GM19043 (cell line): ENCODE data around the gene KNOP1.

Source experiments
- ATAC-seq: cut with Tn5 transposase; IDR thresholded peaks from one replicate; pipeline ENCODE4 v1.9.1; 2021; ENCODE audit warnings: low read depth; ENCODE audit not compliant: unreplicated experiment

Gene KNOP1

GRCh38 chr16:19708296-19709205, 9.5 kb downstream of the KNOP1 start:
- ATAC-seq, result no peak

DNA sequence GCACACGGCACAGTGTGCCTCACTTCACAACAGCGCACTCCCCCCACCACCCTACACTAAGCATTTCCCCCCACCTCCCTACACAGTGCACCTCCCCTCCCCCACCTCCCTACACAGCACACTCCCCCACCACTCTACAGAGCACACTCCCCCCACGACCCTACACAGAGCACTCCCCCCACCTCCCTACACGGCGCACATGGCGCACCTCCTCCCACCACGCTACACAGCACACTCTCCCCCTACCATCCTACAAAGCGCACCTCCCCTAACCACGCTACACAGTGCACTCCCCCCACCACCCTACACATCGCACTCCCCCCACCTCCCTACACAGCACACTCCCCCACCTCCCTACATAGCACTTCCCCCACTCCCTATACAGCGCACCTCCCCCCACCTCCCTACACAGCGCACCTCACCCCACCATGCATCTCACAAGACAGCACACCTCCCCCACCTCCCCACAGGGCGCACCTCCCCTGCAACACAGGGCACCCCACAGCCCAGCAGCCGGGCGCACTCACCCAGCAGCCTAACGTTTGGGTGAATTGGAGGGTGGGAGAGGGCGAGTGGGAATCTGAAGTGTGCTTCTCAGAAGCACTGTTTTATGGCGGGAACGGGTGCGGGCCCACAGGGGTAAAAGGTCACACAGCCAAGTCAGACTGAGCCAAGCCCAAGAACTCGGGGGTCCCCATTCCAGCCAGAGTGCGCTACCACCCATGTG, 10.3 kb downstream of the KNOP1 start:
- no peak for ATAC-seq

DNA sequence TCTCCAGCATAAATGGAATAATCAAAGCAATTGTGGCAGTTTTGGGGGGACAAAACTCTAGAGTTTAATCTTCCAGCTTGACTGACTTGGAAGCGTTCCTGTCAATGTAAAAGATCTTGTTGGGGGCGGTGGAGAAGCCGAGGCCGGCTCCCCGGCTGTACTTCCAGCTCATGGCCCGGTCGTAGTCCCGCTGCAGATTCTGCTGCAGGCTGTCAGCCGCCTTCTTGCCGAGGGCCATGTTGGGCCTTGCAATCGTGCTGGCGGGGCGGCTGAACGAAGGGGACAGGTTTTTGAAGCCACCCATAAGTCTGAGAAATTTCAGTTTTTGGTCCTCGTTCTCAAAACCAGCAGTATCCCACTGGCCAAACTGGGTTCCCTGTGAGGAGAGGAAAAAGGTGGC, 11.2 kb downstream of the KNOP1 start:
- no peak for ATAC-seq

DNA sequence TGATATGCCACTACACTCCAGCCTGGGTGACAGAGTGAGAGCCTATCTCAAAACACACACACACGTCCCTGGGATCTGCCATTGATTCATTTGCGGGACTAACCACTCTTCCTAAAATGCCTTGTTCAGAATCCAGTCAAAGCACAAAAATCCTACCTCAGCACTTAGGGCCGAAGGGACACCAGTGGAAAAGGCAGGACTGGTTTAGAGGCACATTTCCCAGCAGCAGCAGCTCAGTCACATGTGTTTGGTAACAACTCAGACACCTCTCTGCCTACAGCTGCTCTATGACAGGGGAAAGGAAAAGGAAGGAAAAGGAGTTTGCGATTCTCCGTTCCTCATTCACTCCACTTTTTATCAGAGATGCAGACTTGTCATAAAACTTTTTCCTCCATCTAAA, 12.2 kb downstream of the KNOP1 start:
- no peak for ATAC-seq

DNA sequence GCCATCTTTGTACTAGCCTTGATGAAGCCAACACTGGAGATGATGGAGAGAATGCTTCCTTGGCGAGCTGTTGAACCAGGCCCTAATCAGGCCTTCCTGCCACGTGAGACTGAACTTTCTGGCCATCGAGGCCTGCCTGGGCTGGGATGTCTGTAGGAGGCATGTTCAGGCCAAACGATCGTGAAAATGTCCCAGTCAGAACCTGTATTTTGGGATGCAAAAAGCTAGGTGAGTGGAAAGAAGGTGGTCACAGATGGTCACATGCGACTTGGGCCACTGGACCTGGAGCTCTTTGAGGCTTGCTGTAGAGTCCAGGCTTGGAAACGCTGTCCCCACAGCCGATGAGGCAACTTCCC, 12.9 kb downstream of the KNOP1 start:
- no peak for ATAC-seq

DNA sequence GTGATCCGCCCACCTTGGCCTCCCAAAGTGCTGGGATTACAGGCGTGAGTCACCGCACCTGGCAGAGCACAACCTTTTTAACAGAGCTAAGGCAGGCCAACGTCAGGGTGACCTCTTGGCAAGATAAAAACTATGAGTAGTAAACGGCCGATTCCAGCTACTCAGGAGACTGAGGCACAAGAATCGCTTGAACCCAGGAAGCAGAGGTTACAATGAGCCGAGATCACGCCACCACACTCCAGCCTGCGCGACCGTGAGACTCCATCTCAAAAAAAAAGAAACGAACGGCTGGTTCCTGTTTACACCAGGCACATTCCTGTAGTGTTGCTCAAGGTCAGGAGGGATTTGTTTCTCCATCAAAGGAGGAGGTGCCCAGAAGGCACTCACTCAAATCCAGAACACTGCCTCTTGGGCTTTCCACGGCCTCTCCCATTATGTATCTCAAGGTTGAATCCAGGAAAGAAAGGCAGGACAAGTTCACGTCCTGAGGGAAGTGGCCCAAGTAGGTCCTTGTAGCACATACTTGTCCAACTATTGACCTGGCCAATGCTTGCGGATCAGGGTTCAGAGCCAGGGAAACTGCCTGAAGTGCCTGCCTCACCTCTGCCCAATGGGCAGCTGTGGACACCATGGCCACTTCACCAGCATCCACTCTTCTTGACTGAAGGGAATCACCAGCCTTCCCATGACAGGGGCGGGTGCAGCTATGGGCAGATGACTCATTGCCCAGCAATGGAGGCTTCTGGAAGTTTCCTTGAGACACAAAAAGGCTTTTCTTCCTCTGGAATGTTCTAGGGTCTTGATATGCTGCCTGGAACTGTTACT, 13.5 kb downstream of the KNOP1 start:
- no peak for ATAC-seq

- ATAC-seq, result no peak
Observed at GRCh38 chr16:19703172-19703889, 14.7 kb downstream of the KNOP1 start.

- ATAC-seq, result no peak
Observed at GRCh38 chr16:19701091-19701490, 16.9 kb downstream of the KNOP1 start.

GRCh38 chr16:19700319-19700781, 17.7 kb downstream of the KNOP1 start:
- no peak for ATAC-seq

DNA sequence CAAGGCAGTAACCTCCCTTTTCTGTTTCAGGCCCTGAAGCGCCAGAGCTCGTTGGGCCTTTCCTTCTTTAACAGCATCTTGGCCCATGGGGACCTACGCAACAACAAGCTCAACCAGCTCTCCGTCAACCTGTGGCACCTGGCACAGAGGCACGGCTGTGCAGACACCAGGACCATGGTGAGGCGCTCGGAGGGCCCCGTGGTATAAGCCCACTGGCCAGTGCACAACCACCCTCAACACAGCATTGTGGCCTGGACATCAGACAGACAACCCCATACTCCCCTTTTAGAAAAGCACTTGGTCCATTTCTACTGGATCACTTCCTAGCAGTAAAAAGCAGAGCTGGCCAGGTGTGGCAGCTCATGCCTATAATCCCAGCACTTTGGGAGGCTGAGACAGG, 18.6 kb downstream of the KNOP1 start:
- no peak for ATAC-seq

DNA sequence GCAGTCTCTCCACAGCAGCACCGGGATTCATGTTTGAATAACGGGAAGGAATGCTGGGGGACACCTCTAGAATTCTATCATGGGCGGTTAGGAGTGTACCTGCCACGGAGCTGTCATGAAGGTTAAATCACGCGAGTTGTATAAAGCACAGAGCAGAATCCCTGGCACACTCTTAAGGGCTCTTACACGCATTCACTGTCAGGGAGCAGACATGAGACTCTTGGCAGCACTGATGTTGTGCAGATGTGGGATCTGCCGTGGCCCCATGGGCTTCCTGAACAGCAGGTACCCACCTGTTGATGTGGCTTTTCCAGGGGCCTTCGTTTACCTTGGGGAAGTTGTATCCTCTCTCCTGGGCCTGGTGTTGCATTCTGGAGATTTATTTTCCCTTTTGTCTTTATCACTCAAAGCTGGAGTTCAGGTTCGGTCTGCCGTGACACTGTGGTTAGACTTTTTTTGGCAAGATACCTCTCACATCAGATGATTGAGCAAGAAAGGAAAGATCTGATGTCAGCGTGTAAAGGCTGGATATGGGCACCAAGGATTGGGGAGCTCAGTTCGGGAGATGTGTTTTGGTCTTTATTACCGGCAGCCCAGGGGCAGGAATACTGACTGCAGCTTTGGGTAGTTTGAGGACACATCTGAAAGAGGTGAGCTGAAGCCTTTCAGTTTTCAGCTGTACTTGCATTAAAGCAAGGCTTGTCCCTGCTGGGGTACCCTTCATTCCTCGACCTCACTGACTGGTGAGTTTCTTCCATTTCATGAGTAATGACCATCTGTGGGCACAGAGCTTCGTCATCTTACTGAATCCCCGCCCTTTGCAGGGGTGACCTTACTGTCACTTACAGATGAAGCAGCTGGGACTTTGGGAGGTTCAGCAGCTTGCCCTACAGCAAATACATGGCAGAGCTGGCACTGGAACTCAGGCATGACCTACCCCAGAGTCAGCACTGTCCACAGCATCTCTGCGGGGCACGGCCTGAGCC, 19.3 kb downstream of the KNOP1 start:
- ATAC-seq, result no peak

- ATAC-seq, result no peak
Observed at GRCh38 chr16:19697756-19698318, 20.2 kb downstream of the KNOP1 start.

- no peak for ATAC-seq
Observed at GRCh38 chr16:19696961-19697360, 21.1 kb downstream of the KNOP1 start.

DNA sequence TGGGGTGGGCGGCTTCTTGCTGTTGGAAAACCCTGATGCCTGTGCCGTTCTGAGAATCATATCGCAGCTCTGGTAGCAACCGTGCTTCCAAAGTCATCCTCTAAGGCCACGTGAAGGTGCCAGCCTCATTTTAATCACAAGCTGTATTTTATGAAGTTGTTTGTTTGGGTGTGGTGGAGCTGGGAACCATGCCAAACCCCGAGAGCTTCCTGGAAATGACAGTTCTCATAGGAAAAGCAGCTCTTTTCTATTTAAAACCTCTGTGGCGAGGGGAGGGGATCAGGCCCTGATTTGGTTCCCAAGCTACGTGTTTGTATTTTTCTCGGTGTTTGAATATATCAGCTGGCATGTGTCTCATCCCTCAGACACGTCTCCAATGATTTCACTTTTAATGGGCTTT, 21.7 kb downstream of the KNOP1 start:
- no peak for ATAC-seq

GRCh38 chr16:19694989-19695388, 23.0 kb downstream of the KNOP1 start:
- no peak for ATAC-seq

- no peak for ATAC-seq
Observed at GRCh38 chr16:19691161-19691711, 26.8 kb downstream of the KNOP1 start.

- no peak for ATAC-seq
Observed at GRCh38 chr16:19690196-19690595, 27.8 kb downstream of the KNOP1 start.

GRCh38 chr16:19689342-19689741, 28.7 kb downstream of the KNOP1 start:
- ATAC-seq, result no peak
